ENCODE results near the gene ZFP36. TPM values are rescaled to one million over a fixed set of nuclear protein-coding genes. Genes with fewer than 3 reads are reported as not detected.
A peak's percentile ranks its signal among the peaks of the same experiment; 100 is the strongest.

ZFP36 gene
- total and polyA plus RNA-seq, 4 donors, result 41.2 to 655 (median 172) TPM

- ATAC-seq (ENCODE audit: insufficient read depth, low FRiP score), result no peak
- H3K27ac ChIP-seq (ENCODE audit: low read depth in 1 of 2, low read length in 1 of 2), result peak overlapping the region in 1 of 2 donors; percentile 57
These were observed 27.8 kb downstream of the ZFP36 start for GRCh38 chr19:39434123-39435076.

DNA sequence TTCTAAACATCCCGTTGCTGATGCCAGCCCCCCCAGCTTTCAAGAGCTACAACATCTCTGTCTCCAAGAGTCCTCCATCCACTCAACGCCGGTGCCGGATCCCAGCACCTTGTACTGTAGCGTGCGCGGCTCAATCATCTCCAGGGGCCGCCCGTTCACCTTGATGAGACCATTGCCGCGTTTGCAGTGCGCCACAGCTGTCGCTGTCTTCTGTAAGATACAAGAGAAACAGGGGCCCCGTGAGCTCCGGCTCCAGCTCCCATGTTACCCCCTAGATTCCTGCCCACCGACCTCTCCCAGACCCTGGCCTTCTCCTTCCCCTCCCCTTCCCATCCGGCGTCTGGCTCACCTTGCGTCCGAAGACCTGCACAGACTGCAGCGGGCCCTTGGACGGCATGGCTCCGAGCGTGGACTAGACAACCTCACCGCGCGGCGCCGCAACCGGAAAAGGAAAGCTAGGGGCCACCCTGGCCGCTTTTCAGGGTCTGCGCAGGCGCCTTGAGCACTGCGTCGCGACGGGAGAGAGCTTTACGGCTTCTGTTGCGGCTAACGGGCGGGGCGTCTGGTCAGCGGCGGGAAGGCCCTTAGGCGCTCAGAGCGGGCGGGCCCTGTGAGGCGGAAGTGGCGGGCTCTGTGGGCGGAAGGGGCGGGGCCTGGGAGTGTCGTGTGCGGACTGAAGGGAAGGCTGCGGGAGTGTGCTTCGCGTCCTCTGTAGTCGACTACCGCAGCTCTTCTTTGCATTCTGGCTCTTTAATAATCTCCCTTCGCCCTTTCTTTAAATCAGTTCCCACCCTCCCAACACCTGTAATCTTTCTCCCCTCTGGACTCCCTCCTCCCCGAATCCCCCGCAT, 29.1 kb downstream of the ZFP36 start, which contains the start of gene RPS16:
Gene RPS16 (minus strand): TSS at position 451 of the 851 bp plus-strand sequence. CDS start 54 bp downstream, at position 397.
- H3K4me3 ChIP-seq, result peak within 1 kb of the TSS; percentile 92
- H3K27me3 ChIP-seq (ENCODE audit: control insufficient read depth in 3 of 3, insufficient read depth in 3 of 3, low read length in 2 of 3), result no peaks in the 10 kb centered on the region
- H3K9me3 ChIP-seq (ENCODE audit: control insufficient read depth in 4 of 4, insufficient read depth in 3 of 4, low read length in 3 of 4), result no peaks in the 10 kb centered on the region
- H3K9ac ChIP-seq (ENCODE audit: insufficient read depth in 1 of 2, low read length in 2 of 2), result peak within 1 kb of the TSS; percentile 83 to 92
- no peak for TF ChIP-seq CTCF (IDR thresholded peaks at IDR 0.05; ENCODE audit: control extremely low read depth, extremely low read depth)
- WGBS, 2 donors, result 0% methylated on average over 61 of the region's 61 CpGs
- peaks cover 18 to 26% (median 20%) of the 10 kb centered on the region in 4 donors for H3K36me3 ChIP-seq (ENCODE audit: control insufficient read depth in 4 of 4, insufficient read depth in 4 of 4, low read length in 4 of 4)
- H3K27ac ChIP-seq (ENCODE audit: low read depth in 1 of 2, low read length in 1 of 2), result peak within 1 kb of the TSS; percentile 86 to 95
- peak; percentile 99 for DNase-seq
- ATAC-seq (ENCODE audit: insufficient read depth, low FRiP score), result peak; percentile 97
- H3K4me1 ChIP-seq (ENCODE audit: control insufficient read depth in 5 of 5, insufficient read depth in 5 of 5, low read length in 5 of 5), result peaks cover 5 to 19% (median 10%) of the 10 kb centered on the region in 5 donors

More at GRCh38 chr19:39434123-39435076, 27.8 kb downstream of the ZFP36 start:
- H3K36me3 ChIP-seq (ENCODE audit: control insufficient read depth in 4 of 4, insufficient read depth in 4 of 4, low read length in 4 of 4), result peaks cover 18 to 26% (median 20%) of the 10 kb centered on the region in 4 donors
- no peaks in the 10 kb centered on the region for H3K27me3 ChIP-seq (ENCODE audit: control insufficient read depth in 3 of 3, insufficient read depth in 3 of 3, low read length in 2 of 3)
- no peaks in the 10 kb centered on the region for H3K9me3 ChIP-seq (ENCODE audit: control insufficient read depth in 4 of 4, insufficient read depth in 3 of 4, low read length in 3 of 4)
- peaks cover 5 to 19% (median 10%) of the 10 kb centered on the region in 5 donors for H3K4me1 ChIP-seq (ENCODE audit: control insufficient read depth in 5 of 5, insufficient read depth in 5 of 5, low read length in 5 of 5)
- TF ChIP-seq CTCF (IDR thresholded peaks at IDR 0.05; ENCODE audit: control extremely low read depth, extremely low read depth), result no peak
- peak overlapping the region; percentile 92 for H3K4me3 ChIP-seq
- no peak for DNase-seq
- peak overlapping the region; percentile 81 to 90 for H3K9ac ChIP-seq (ENCODE audit: insufficient read depth in 1 of 2, low read length in 2 of 2)
- 46 to 64% methylated on average over 10 of the region's 10 CpGs for WGBS, 2 donors

GRCh38 chr19:39436350-39436716, 29.7 kb downstream of the ZFP36 start:
- Histone ChIP-seq H3K9ac (ENCODE audit: insufficient read depth in 1 of 2, low read length in 2 of 2) (peak overlapping the region; percentile 83 to 92), H3K4me1 (ENCODE audit: control insufficient read depth in 5 of 5, insufficient read depth in 5 of 5, low read length in 5 of 5) (peaks cover 5 to 19% (median 10%) of the 10 kb centered on the region in 5 donors), H3K27ac (ENCODE audit: low read depth in 1 of 2, low read length in 1 of 2) (peak overlapping the region; percentile 68 to 80), H3K36me3 (ENCODE audit: control insufficient read depth in 4 of 4, insufficient read depth in 4 of 4, low read length in 4 of 4) (peaks cover 18 to 26% (median 20%) of the 10 kb centered on the region in 4 donors), H3K27me3 (ENCODE audit: control insufficient read depth in 3 of 3, insufficient read depth in 3 of 3, low read length in 2 of 3) (no peaks in the 10 kb centered on the region), H3K9me3 (ENCODE audit: control insufficient read depth in 4 of 4, insufficient read depth in 3 of 4, low read length in 3 of 4) (no peaks in the 10 kb centered on the region), H3K4me3 (peak overlapping the region; percentile 92)
- no peak for DNase-seq
- 8 to 10% methylated on average over 2 of the region's 2 CpGs for WGBS, 2 donors
- ATAC-seq (ENCODE audit: insufficient read depth, low FRiP score), result no peak
- no peak for TF ChIP-seq CTCF (IDR thresholded peaks at IDR 0.05; ENCODE audit: control extremely low read depth, extremely low read depth)
